Measurements from ENCODE around the gene CTR9.
"Not testable (repeated sequence)": the region's sequence is repeated elsewhere in the genome, so short reads cannot be mapped to it uniquely, and the experiment has no call there.

Gene CTR9

GRCh38 chr11:10784232-10785145 lies 33.4 kb downstream of the CTR9 start:
- peak; percentile 65 to 76 for DNase-seq

- DNase-seq, result no peak
These were observed 34.1 kb downstream of the CTR9 start for GRCh38 chr11:10785146-10785474.

- no peak for DNase-seq
These were observed 35.4 kb downstream of the CTR9 start for GRCh38 chr11:10786451-10786850.

GRCh38 chr11:10792385-10793068 lies 41.5 kb downstream of the CTR9 start:
- DNase-seq, result peak; percentile 62 to 70

- no peak for DNase-seq
These were observed 42.6 kb downstream of the CTR9 start for GRCh38 chr11:10793470-10794255.

- no peak for DNase-seq
These were observed 45.1 kb downstream of the CTR9 start for GRCh38 chr11:10796191-10796590.

GRCh38 chr11:10797001-10797400 lies 46.0 kb downstream of the CTR9 start:
- DNase-seq, result no peak

GRCh38 chr11:10797531-10797930 lies 46.5 kb downstream of the CTR9 start:
- no peak for DNase-seq

- DNase-seq, result no peak
These were observed 47.4 kb downstream of the CTR9 start for GRCh38 chr11:10798330-10798928.

- DNase-seq, result no peak
These were observed 49.2 kb downstream of the CTR9 start for GRCh38 chr11:10800292-10800691.

- DNase-seq, result no peak
These were observed 52.6 kb downstream of the CTR9 start for GRCh38 chr11:10803676-10804075.

GRCh38 chr11:10805741-10806140 lies 54.7 kb downstream of the CTR9 start:
- no peak for DNase-seq

GRCh38 chr11:10806206-10806605 lies 55.2 kb downstream of the CTR9 start:
- DNase-seq, result no peak

- peak; percentile 51 to 61 for DNase-seq
These were observed 56.6 kb downstream of the CTR9 start for GRCh38 chr11:10807493-10808234.

GRCh38 chr11:10808235-10808552 lies 57.1 kb downstream of the CTR9 start:
- DNase-seq, result no peak

- peak; percentile 97 to 99 for DNase-seq
These were observed 57.7 kb downstream of the CTR9 start, which contains the start of gene EIF4G2 for GRCh38 chr11:10808553-10809372. Gene EIF4G2, minus strand, starts transcription at chr11:10808926.

GRCh38 chr11:10809373-10810160 lies 58.5 kb downstream of the CTR9 start:
- DNase-seq, result peak in 1 of 2 experiments; percentile 66

- DNase-seq, result no peak
These were observed 62.9 kb downstream of the CTR9 start for GRCh38 chr11:10813945-10814344.

- no peak for DNase-seq
These were observed 67.5 kb downstream of the CTR9 start for GRCh38 chr11:10818594-10818993.

GRCh38 chr11:10822491-10822890 lies 71.4 kb downstream of the CTR9 start:
- DNase-seq, result not testable (repeated sequence)

GRCh38 chr11:10823152-10823579 lies 72.1 kb downstream of the CTR9 start:
- no peak for DNase-seq
